Panc1 (cell line): ENCODE results near the gene LRRTM3. TPM values are rescaled to one million over a fixed set of nuclear protein-coding genes. Genes with fewer than 3 reads are reported as not detected.

Experiments used
- ATAC-seq: fragments of 200-7000 bp; cut with Tn5 transposase; 2 replicates; pipeline ENCODE4 v1.9.1; 2020; ENCODE audit warnings: mild to moderate bottlenecking, moderate library complexity
- BruUV-seq: library from RNA; stranded (reverse); fragments of 400-500 nt; replicated peaks from 2 replicates; lab custom pipeline; 2021; lab: Mats Ljungman, UMichigan
- CTCF ChIA-PET: fragments of 300-600 bp; sonication (Branson Sonifier 250); formaldehyde crosslinking; loops from one replicate; lab custom pipeline; 2022; ENCODE audit warnings: antibody characterized with exemption; lab: Charles Lee
- POLR2A ChIA-PET: fragments of 300-600 bp; sonication (Branson Sonifier 250); formaldehyde crosslinking; loops from one replicate; lab custom pipeline; 2022; ENCODE audit warnings: antibody characterized with exemption; lab: Charles Lee
- DNase-seq: peaks from one replicate; pipeline ENCODE4 v3.0.0-alpha.2; 2010; ENCODE audit warnings: low read depth, low spot score
- H3K27ac ChIP-seq: 2 replicates; pipeline ENCODE4 v1.5.1; 2011; ENCODE audit warnings: mild to moderate bottlenecking, low read length, inconsistent platforms
- H3K27me3 ChIP-seq: fragments of 200-500 bp; sonication (Bioruptor generic); 2 replicates; pipeline ENCODE4 v1.6.0; 2014; ENCODE audit warnings: low read length, inconsistent platforms; ENCODE audit not compliant: control insufficient read depth, insufficient read depth
- H3K36me3 ChIP-seq: fragments of 200-500 bp; sonication (Bioruptor generic); 2 replicates; pipeline ENCODE4 v1.5.1; 2014; ENCODE audit warnings: inconsistent platforms, mild to moderate bottlenecking, low read length, moderate library complexity; ENCODE audit not compliant: control insufficient read depth, insufficient read depth
- H3K4me1 ChIP-seq: 2 replicates; pipeline ENCODE4 v1.5.1; 2011; ENCODE audit warnings: inconsistent platforms, mild to moderate bottlenecking, low read length, moderate library complexity; ENCODE audit not compliant: control insufficient read depth, insufficient read depth
- H3K4me3 ChIP-seq, 2 experiments: 2 replicates each; pipeline ENCODE4 v1.5.1; 2011 to 2012; ENCODE audit warnings: low read depth in 2 of 2, low read length in 2 of 2, mild to moderate bottlenecking in 2 of 2, inconsistent platforms in 1 of 2, moderate library complexity in 1 of 2
- H3K9me3 ChIP-seq: fragments of 200-500 bp; sonication (Bioruptor generic); 2 replicates; pipeline ENCODE4 v1.5.1; 2014; ENCODE audit warnings: low read depth, mild to moderate bottlenecking, inconsistent platforms, low read length, moderate library complexity; ENCODE audit not compliant: control insufficient read depth, insufficient read depth
- POLR2AphosphoS5 ChIP-seq: IDR thresholded peaks from 2 replicates; pipeline ENCODE4 v1.6.1; 2012; ENCODE audit warnings: mild to moderate bottlenecking, low read depth, low read length, moderate library complexity
- SIN3A ChIP-seq: IDR thresholded peaks from 2 replicates; pipeline ENCODE4 v1.6.1; 2012; ENCODE audit warnings: low read depth, mild to moderate bottlenecking, low read length, moderate library complexity, borderline replicate concordance; ENCODE audit not compliant: insufficient read depth
- TCF7L2 ChIP-seq: IDR thresholded peaks from 2 replicates; pipeline ENCODE4 v1.6.1; 2011; ENCODE audit warnings: mild to moderate bottlenecking, low read depth, low read length, inconsistent platforms
- in situ Hi-C: cut with HindIII; loops from 2 replicates; pipeline ENCODE4 v1.10.0; 2016; ENCODE audit warnings: low sequenced_read_pairs, low pct_unique_long_range_greater_than_20kb
- intact Hi-C: fragments of 100-400 bp; cut with micrococcal nuclease; formaldehyde crosslinking; loops from one replicate; pipeline ENCODE4 v1.10.0; 2022; ENCODE audit not compliant: unreplicated experiment
- total RNA-seq: library from RNA; stranded (reverse); gene quantifications from one replicate; pipeline ENCODE4 v1.2.1, GENCODE V29; 2021; ENCODE audit not compliant: unreplicated experiment
- TF ChIP-seq, protein P1 (sequence below): fragments of 450-650 bp; IDR thresholded peaks from 2 replicates; pipeline ENCODE4 v1.5.1; 2017; ENCODE audit warnings: mild to moderate bottlenecking
- TF ChIP-seq, protein P2 (sequence below), 2 experiments: IDR thresholded peaks; 2 replicates each; pipeline ENCODE4 v1.6.1; 2011 to 2012; ENCODE audit warnings: low read depth in 2 of 2, control low read depth in 1 of 2, low read length in 1 of 2, mild to moderate bottlenecking in 1 of 2, moderate library complexity in 1 of 2; ENCODE audit not compliant: insufficient read depth in 1 of 2

The LRRTM3 gene
- total RNA-seq, 1 experiment from 2014 or later: 0.10 TPM

DNA sequence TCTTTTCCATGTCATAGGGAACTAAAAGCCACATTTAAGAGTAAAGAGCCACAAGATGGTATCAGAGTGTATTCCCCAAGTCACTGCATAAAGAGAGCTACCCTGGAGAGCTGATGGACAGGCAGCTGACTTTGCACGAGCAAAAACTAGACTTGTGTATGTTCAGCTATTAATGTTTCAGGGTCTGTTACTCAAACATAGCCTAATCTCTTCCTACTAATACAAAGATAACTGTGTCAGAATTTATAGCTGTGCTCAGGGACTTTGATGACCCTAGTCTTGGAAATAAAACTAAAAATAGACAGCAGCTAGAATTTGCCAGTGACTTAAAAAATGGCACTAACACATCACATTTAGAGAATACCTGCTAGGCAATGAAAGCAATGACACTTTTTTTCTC, 45.5 kb upstream of the LRRTM3 start:
- ATAC-seq (no peak), DNase-seq (no peak)
- TF ChIP-seq, protein P1, sequence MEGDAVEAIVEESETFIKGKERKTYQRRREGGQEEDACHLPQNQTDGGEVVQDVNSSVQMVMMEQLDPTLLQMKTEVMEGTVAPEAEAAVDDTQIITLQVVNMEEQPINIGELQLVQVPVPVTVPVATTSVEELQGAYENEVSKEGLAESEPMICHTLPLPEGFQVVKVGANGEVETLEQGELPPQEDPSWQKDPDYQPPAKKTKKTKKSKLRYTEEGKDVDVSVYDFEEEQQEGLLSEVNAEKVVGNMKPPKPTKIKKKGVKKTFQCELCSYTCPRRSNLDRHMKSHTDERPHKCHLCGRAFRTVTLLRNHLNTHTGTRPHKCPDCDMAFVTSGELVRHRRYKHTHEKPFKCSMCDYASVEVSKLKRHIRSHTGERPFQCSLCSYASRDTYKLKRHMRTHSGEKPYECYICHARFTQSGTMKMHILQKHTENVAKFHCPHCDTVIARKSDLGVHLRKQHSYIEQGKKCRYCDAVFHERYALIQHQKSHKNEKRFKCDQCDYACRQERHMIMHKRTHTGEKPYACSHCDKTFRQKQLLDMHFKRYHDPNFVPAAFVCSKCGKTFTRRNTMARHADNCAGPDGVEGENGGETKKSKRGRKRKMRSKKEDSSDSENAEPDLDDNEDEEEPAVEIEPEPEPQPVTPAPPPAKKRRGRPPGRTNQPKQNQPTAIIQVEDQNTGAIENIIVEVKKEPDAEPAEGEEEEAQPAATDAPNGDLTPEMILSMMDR: no peak
- TF ChIP-seq, protein P2, sequence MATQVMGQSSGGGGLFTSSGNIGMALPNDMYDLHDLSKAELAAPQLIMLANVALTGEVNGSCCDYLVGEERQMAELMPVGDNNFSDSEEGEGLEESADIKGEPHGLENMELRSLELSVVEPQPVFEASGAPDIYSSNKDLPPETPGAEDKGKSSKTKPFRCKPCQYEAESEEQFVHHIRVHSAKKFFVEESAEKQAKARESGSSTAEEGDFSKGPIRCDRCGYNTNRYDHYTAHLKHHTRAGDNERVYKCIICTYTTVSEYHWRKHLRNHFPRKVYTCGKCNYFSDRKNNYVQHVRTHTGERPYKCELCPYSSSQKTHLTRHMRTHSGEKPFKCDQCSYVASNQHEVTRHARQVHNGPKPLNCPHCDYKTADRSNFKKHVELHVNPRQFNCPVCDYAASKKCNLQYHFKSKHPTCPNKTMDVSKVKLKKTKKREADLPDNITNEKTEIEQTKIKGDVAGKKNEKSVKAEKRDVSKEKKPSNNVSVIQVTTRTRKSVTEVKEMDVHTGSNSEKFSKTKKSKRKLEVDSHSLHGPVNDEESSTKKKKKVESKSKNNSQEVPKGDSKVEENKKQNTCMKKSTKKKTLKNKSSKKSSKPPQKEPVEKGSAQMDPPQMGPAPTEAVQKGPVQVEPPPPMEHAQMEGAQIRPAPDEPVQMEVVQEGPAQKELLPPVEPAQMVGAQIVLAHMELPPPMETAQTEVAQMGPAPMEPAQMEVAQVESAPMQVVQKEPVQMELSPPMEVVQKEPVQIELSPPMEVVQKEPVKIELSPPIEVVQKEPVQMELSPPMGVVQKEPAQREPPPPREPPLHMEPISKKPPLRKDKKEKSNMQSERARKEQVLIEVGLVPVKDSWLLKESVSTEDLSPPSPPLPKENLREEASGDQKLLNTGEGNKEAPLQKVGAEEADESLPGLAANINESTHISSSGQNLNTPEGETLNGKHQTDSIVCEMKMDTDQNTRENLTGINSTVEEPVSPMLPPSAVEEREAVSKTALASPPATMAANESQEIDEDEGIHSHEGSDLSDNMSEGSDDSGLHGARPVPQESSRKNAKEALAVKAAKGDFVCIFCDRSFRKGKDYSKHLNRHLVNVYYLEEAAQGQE (IDR thresholded peaks at IDR 0.05; ENCODE audit: insufficient read depth in 1 of 2, low read depth in 2 of 2, low read length in 1 of 2): no peak
- TF ChIP-seq POLR2AphosphoS5 (no peak), TCF7L2 (no peak), SIN3A (no peak)
- in situ Hi-C loops: no loop called here
- Histone ChIP-seq H3K4me1 (no peaks in the 10 kb centered on the region), H3K27me3 (no peaks in the 10 kb centered on the region), H3K4me3 (no peak overlapping the region), H3K27ac (no peak overlapping the region), H3K36me3 (no peaks in the 10 kb centered on the region), H3K9me3 (0 out of 2 replicates have a peak, but pooled peaks cover 6% of the 10 kb centered on the region)
- intact Hi-C loops: no loop called here
- BruUV-seq: no TSS peak
- ChIA-PET POLR2A (no interaction called here), CTCF (no interaction called here)

DNA sequence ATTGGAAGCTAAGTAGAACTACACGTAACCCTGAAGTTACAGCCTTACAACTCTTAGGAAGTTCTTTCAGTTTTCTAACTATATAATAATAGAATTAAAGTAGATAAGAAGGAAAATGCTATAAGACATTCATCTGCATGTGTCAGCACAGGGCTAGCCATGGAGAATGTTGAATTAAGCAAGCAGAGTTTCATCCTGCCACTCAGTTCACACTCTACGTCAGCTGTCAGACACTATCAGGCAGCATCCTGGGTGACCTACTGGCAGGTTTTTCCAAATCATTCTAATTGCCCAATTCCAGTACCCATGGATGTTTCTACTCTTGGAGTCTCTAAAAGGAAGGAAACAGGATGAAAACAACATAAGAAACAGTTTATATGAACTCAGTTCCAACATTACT, 45.0 kb upstream of the LRRTM3 start:
- TF ChIP-seq, protein P2 (IDR thresholded peaks at IDR 0.05; ENCODE audit: insufficient read depth in 1 of 2, low read depth in 2 of 2, low read length in 1 of 2): no peak
- TF ChIP-seq, protein P1: no peak
- H3K27me3 ChIP-seq: no peaks in the 10 kb centered on the region
- H3K36me3 ChIP-seq: no peaks in the 10 kb centered on the region
- intact Hi-C loops: no loop called here
- DNase-seq: no peak
- 0 out of 2 replicates have a peak, but pooled peaks cover 6% of the 10 kb centered on the region for H3K9me3 ChIP-seq
- POLR2A ChIA-PET: no interaction called here
- H3K27ac ChIP-seq: no peak overlapping the region
- in situ Hi-C loops: no loop called here
- no peak for ATAC-seq
- BruUV-seq: no TSS peak
- CTCF ChIA-PET: no interaction called here
- H3K4me1 ChIP-seq: no peaks in the 10 kb centered on the region
- no peak overlapping the region for H3K4me3 ChIP-seq
